GM23338 (cell line): ENCODE measurements around the gene MAS1L. TPM values are rescaled to one million over a fixed set of nuclear protein-coding genes. Genes with fewer than 3 reads are reported as not detected.

ENCODE experiments used
- ATAC-seq: fragments of 200-7000 bp; cut with Tn5 transposase; 3 replicates; pipeline ENCODE4 v1.9.1; 2020
- DNase-seq: peaks from one replicate; pipeline ENCODE4 v3.0.0-alpha.2; 2015; ENCODE audit warnings: low spot score
- H2AFZ ChIP-seq: fragments of 200-600 bp; sonication (generic); 2 replicates; pipeline ENCODE4 v1.8.0; 2016; ENCODE audit warnings: antibody characterized with exemption, mild to moderate bottlenecking, moderate library complexity
- H3F3A ChIP-seq: fragments of 200-600 bp; sonication (generic); replicated peaks from 2 replicates; pipeline ENCODE4 v1.8.0; 2017; ENCODE audit warnings: antibody characterized with exemption, mixed run types, low read depth
- H3K27ac ChIP-seq: fragments of 200-600 bp; sonication (generic); 2 replicates; pipeline ENCODE4 v1.6.1; 2016; ENCODE audit warnings: low read depth
- H3K27me3 ChIP-seq: fragments of 200-600 bp; sonication (generic); 2 replicates; pipeline ENCODE4 v1.8.0; 2016; ENCODE audit warnings: mild to moderate bottlenecking, mixed run types, moderate library complexity; ENCODE audit not compliant: insufficient read depth
- H3K36me3 ChIP-seq: fragments of 200-600 bp; sonication (generic); 2 replicates; pipeline ENCODE4 v1.8.0; 2016; ENCODE audit warnings: mild to moderate bottlenecking; ENCODE audit not compliant: insufficient read depth
- H3K4me1 ChIP-seq: fragments of 200-600 bp; sonication (generic); 2 replicates; pipeline ENCODE4 v1.8.0; 2016; ENCODE audit warnings: mild to moderate bottlenecking, moderate library complexity; ENCODE audit not compliant: insufficient read depth
- H3K4me2 ChIP-seq: fragments of 200-600 bp; sonication (generic); 2 replicates; pipeline ENCODE4 v1.7.1; 2017; ENCODE audit warnings: mixed run types
- H3K4me3 ChIP-seq: fragments of 200-600 bp; sonication (generic); 2 replicates; pipeline ENCODE4 v1.6.1; 2016; ENCODE audit warnings: mixed run types
- H3K79me2 ChIP-seq: fragments of 200-600 bp; sonication (generic); replicated peaks from 2 replicates; pipeline ENCODE4 v1.8.0; 2017; ENCODE audit warnings: mild to moderate bottlenecking; ENCODE audit not compliant: insufficient read depth
- H3K9me2 ChIP-seq: fragments of 200-600 bp; sonication (generic); 2 replicates; pipeline ENCODE4 v1.8.0; 2017; ENCODE audit not compliant: insufficient read depth
- H4K20me1 ChIP-seq: fragments of 200-600 bp; sonication (generic); replicated peaks from 2 replicates; pipeline ENCODE4 v1.8.0; 2017; ENCODE audit warnings: mild to moderate bottlenecking; ENCODE audit not compliant: insufficient read depth
- H3K27ac Mint-ChIP-seq: 2 replicates; pipeline ENCODE4 v1.8.0; 2020; ENCODE audit warnings: inconsistent platforms, mild to moderate bottlenecking, moderate library complexity, mixed read lengths
- H3K27me3 Mint-ChIP-seq: 3 replicates; pipeline ENCODE4 v1.8.0; 2022; ENCODE audit warnings: low read depth, mild to moderate bottlenecking, moderate library complexity, mixed read lengths, inconsistent platforms; ENCODE audit not compliant: insufficient read depth, poor library complexity
- H3K36me3 Mint-ChIP-seq: 3 replicates; pipeline ENCODE4 v1.8.0; 2021; ENCODE audit warnings: low read depth, mild to moderate bottlenecking, inconsistent platforms, moderate library complexity, mixed read lengths
- H3K4me1 Mint-ChIP-seq: 3 replicates; pipeline ENCODE4 v1.8.0; 2020; ENCODE audit warnings: mild to moderate bottlenecking, inconsistent platforms, mixed read lengths
- H3K4me3 Mint-ChIP-seq: 3 replicates; pipeline ENCODE4 v1.8.0; 2021; ENCODE audit warnings: moderate library complexity, mild to moderate bottlenecking, inconsistent platforms, mixed read lengths
- H3K9me3 Mint-ChIP-seq: 3 replicates; pipeline ENCODE4 v1.8.0; 2020; ENCODE audit warnings: moderate library complexity, mild to moderate bottlenecking, inconsistent platforms, mixed read lengths
- CREB1 ChIP-seq: fragments of 250-450 bp; sonication (Bioruptor Pico); IDR thresholded peaks from 2 replicates; pipeline ENCODE4 v1.5.0; 2020; ENCODE audit warnings: low read depth, mild to moderate bottlenecking, moderate library complexity
- EZH2 ChIP-seq: fragments of 200-600 bp; sonication (generic); IDR thresholded peaks from one replicate; pipeline ENCODE4 v1.8.0; 2017; ENCODE audit warnings: antibody characterized with exemption, mild to moderate bottlenecking, low read depth; ENCODE audit not compliant: unreplicated experiment
- EZH2phosphoT487 ChIP-seq: fragments of 200-600 bp; sonication (generic); IDR thresholded peaks from one replicate; pipeline ENCODE4 v1.8.1; 2018; ENCODE audit warnings: antibody characterized with exemption; ENCODE audit not compliant: unreplicated experiment
- JUNB ChIP-seq: IDR thresholded peaks from one replicate; pipeline ENCODE4 v1.6.1; 2016; ENCODE audit warnings: antibody characterized with exemption; ENCODE audit not compliant: unreplicated experiment
- NANOG ChIP-seq: IDR thresholded peaks from 2 replicates; pipeline ENCODE4 v1.6.1; 2016; ENCODE audit warnings: antibody characterized with exemption, borderline replicate concordance
- POLR2AphosphoS5 ChIP-seq: IDR thresholded peaks from 2 replicates; pipeline ENCODE4 v1.6.1; 2016; ENCODE audit warnings: antibody characterized with exemption, low read depth
- STAT1 ChIP-seq: IDR thresholded peaks from one replicate; pipeline ENCODE4 v1.6.1; 2016; ENCODE audit warnings: antibody characterized with exemption; ENCODE audit not compliant: unreplicated experiment
- ZNF114 ChIP-seq: fragments of 250-450 bp; sonication (Bioruptor Pico); IDR thresholded peaks from 2 replicates; pipeline ENCODE4 v1.5.0; 2020; ENCODE audit warnings: mild to moderate bottlenecking, moderate library complexity
- ZNF331 ChIP-seq: fragments of 250-450 bp; sonication (Bioruptor Pico); IDR thresholded peaks from 2 replicates; pipeline ENCODE4 v1.5.0; 2020; ENCODE audit warnings: low read depth, mild to moderate bottlenecking, moderate library complexity
- ZNF462 ChIP-seq: fragments of 250-450 bp; sonication (Bioruptor Pico); IDR thresholded peaks from 2 replicates; pipeline ENCODE4 v1.5.0; 2020; ENCODE audit warnings: mild to moderate bottlenecking, moderate library complexity
- polyA plus RNA-seq: library from polyadenylated mRNA; unstranded; fragments of >200 nt; fragmentation: Nextera tagmentation; extraction: Ambion mirVana; gene quantifications from 2 replicates; pipeline ENCODE4 v1.2.1, GENCODE V29; 2016
- total RNA-seq: library from RNA; depleted of rRNA; stranded (reverse); fragments of >200 nt; shearing (Covaris generic); gene quantifications from 2 replicates; pipeline ENCODE4 v1.2.3, GENCODE V29; 2014
- TF ChIP-seq, protein P1 (sequence below), 2 experiments: fragments of 200-600 bp in 1 of 2; sonication (generic) in 1 of 2; conservative IDR thresholded peaks; 2 replicates each; pipeline versions ENCODE4 v1.5.1 to v1.6.1; 2016 to 2017; ENCODE audit warnings: antibody characterized with exemption in 2 of 2, low read depth in 2 of 2, mild to moderate bottlenecking in 2 of 2, moderate library complexity in 1 of 2
- TF ChIP-seq, protein P2 (sequence below): IDR thresholded peaks from one replicate; pipeline ENCODE4 v1.6.1; 2018; ENCODE audit warnings: antibody characterized with exemption; ENCODE audit not compliant: unreplicated experiment
- TF ChIP-seq, protein P3 (sequence below): IDR thresholded peaks from 2 replicates; pipeline ENCODE4 v1.6.1; 2016; ENCODE audit warnings: antibody characterized with exemption

Gene MAS1L
- total and polyA plus RNA-seq, 2 experiments from 2014 or later, result not detected

GRCh38 chr6:29486577-29486976, 1.2 kb downstream of the MAS1L start:
- Mint-ChIP-seq H3K4me3 (no peak overlapping the region), H3K27ac (no peak overlapping the region), H3K36me3 (no peaks in the 10 kb centered on the region), H3K27me3 (peaks cover 3% of the 10 kb centered on the region), H3K4me1 (no peaks in the 10 kb centered on the region), H3K9me3 (no peaks in the 10 kb centered on the region; the same call in 2 of the 3 replicates)
- no peak for ATAC-seq
- Histone ChIP-seq H3K27ac (no peak overlapping the region), H3K4me2 (no peak overlapping the region), H3K27me3 (no peaks in the 10 kb centered on the region), H3K4me1 (no peaks in the 10 kb centered on the region), H3K4me3 (no peak overlapping the region), H3F3A (no peaks in the 10 kb centered on the region), H3K79me2 (no peaks in the 10 kb centered on the region), H3K9me2 (peaks cover 20% of the 10 kb centered on the region), H4K20me1 (no peaks in the 10 kb centered on the region), H3K36me3 (no peaks in the 10 kb centered on the region), H2AFZ (peak overlapping the region; percentile 56; the same call in 1 of the 2 replicates)
- TF ChIP-seq EZH2phosphoT487, result no peak
- no peak for TF ChIP-seq ZNF331 (CRISPR knock-in tag)
- TF ChIP-seq, protein P1, sequence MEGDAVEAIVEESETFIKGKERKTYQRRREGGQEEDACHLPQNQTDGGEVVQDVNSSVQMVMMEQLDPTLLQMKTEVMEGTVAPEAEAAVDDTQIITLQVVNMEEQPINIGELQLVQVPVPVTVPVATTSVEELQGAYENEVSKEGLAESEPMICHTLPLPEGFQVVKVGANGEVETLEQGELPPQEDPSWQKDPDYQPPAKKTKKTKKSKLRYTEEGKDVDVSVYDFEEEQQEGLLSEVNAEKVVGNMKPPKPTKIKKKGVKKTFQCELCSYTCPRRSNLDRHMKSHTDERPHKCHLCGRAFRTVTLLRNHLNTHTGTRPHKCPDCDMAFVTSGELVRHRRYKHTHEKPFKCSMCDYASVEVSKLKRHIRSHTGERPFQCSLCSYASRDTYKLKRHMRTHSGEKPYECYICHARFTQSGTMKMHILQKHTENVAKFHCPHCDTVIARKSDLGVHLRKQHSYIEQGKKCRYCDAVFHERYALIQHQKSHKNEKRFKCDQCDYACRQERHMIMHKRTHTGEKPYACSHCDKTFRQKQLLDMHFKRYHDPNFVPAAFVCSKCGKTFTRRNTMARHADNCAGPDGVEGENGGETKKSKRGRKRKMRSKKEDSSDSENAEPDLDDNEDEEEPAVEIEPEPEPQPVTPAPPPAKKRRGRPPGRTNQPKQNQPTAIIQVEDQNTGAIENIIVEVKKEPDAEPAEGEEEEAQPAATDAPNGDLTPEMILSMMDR (conservative IDR thresholded peaks at IDR 0.05; ENCODE audit: low read depth in 2 of 2), result no peak
- no peak for TF ChIP-seq STAT1
- TF ChIP-seq EZH2, result no peak
- no peak for TF ChIP-seq ZNF462 (CRISPR knock-in tag)
- TF ChIP-seq ZNF114 (CRISPR knock-in tag), result no peak
- TF ChIP-seq, protein P2, sequence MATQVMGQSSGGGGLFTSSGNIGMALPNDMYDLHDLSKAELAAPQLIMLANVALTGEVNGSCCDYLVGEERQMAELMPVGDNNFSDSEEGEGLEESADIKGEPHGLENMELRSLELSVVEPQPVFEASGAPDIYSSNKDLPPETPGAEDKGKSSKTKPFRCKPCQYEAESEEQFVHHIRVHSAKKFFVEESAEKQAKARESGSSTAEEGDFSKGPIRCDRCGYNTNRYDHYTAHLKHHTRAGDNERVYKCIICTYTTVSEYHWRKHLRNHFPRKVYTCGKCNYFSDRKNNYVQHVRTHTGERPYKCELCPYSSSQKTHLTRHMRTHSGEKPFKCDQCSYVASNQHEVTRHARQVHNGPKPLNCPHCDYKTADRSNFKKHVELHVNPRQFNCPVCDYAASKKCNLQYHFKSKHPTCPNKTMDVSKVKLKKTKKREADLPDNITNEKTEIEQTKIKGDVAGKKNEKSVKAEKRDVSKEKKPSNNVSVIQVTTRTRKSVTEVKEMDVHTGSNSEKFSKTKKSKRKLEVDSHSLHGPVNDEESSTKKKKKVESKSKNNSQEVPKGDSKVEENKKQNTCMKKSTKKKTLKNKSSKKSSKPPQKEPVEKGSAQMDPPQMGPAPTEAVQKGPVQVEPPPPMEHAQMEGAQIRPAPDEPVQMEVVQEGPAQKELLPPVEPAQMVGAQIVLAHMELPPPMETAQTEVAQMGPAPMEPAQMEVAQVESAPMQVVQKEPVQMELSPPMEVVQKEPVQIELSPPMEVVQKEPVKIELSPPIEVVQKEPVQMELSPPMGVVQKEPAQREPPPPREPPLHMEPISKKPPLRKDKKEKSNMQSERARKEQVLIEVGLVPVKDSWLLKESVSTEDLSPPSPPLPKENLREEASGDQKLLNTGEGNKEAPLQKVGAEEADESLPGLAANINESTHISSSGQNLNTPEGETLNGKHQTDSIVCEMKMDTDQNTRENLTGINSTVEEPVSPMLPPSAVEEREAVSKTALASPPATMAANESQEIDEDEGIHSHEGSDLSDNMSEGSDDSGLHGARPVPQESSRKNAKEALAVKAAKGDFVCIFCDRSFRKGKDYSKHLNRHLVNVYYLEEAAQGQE, result no peak
- no peak for TF ChIP-seq JUNB
- TF ChIP-seq NANOG, result no peak
- TF ChIP-seq, protein P3, sequence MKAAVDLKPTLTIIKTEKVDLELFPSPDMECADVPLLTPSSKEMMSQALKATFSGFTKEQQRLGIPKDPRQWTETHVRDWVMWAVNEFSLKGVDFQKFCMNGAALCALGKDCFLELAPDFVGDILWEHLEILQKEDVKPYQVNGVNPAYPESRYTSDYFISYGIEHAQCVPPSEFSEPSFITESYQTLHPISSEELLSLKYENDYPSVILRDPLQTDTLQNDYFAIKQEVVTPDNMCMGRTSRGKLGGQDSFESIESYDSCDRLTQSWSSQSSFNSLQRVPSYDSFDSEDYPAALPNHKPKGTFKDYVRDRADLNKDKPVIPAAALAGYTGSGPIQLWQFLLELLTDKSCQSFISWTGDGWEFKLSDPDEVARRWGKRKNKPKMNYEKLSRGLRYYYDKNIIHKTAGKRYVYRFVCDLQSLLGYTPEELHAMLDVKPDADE, result no peak
- TF ChIP-seq POLR2AphosphoS5, result no peak
- no peak for TF ChIP-seq CREB1 (CRISPR knock-in tag)
- no peak for DNase-seq
